ENCODE data around the gene RNF224.

The RNF224 gene

DNA sequence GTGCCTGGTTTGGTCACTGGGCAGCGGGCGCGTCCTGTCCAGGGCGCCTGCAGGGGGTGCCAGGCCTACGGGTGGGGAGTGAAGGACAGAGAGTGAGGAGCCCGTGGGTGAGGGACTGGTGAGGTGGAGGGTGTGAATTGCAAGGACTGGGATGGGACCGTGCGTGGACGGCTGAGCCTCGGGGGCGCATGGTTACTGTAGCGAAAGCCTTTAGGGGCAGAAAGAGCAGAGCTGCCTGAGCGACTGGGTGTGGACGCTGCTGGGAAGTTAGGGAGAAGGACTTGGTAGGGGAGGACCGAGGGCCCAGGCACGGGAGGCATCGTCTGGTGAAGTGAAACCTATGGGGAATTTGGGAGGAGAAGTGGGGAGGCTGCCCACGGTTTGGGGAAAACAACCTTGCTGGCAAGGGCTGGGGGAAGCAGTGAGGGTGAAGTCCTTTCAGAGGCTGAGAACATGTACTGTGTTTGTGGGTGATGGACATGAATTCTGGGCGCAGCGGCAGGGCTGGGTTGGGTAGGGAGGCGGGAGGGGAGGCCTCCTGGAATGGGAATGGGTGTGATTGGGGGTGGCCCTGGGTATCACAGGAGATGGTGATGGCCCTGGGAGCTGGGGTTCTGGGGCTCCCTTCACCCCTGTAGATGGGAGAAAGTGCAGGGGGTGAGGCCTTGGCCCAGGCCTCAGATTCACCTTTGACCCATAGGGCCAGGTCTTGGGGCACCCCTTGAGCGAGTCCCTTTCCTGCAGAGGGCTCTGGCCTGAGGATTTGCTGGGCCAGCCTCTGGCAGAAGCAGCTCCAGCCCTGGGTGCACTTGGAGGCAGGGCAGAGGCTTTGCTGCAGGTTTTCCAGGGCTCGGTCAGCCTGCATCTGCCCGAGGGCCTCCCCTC lies 48.5 kb downstream of the RNF224 start:
- no peak for DNase-seq

GRCh38 chr9:137276473-137277328 lies 49.4 kb downstream of the RNF224 start:
- DNase-seq: no peak

DNA sequence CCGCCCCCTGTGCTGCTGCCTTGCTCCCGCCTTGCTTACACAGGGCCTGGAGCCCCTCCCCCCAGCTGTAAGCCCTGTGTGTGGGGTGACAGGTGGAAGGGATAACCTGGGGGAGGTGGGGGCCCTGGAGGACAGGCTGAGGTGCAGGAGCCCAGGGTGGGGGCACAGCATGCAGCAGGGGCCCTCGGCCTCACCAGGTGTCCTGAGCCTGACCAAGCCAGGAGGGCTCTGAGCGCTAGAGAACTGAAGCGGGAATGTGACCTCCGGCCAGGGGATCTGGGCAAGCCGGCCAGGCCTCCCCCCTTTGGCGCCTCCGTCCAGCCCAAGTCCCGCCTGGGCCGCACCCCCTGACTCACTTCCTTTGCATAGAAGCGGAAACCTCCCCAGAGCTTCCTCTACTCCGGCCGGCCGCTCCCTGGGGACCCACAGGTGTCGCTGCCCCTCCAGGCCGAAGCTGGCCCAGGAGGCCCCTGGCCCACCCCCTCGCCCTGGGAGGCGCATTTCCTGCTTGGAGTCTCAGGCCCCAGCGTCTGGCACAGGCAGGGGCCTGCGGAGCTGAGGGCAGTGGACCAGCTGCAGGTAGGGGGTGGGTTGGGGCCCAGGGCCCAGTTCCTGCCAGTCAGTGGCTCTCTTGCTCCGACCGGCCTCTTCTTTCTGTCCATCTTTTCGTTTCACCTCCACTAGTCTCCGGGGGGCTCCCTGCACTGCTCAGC lies 50.2 kb downstream of the RNF224 start, which contains the start of gene TOR4A:
Gene TOR4A (plus strand): TSS at position 398 of the 713 bp plus-strand sequence. CDS start 964 bp downstream, outside the sequence.
- DNase-seq: no peak

DNA sequence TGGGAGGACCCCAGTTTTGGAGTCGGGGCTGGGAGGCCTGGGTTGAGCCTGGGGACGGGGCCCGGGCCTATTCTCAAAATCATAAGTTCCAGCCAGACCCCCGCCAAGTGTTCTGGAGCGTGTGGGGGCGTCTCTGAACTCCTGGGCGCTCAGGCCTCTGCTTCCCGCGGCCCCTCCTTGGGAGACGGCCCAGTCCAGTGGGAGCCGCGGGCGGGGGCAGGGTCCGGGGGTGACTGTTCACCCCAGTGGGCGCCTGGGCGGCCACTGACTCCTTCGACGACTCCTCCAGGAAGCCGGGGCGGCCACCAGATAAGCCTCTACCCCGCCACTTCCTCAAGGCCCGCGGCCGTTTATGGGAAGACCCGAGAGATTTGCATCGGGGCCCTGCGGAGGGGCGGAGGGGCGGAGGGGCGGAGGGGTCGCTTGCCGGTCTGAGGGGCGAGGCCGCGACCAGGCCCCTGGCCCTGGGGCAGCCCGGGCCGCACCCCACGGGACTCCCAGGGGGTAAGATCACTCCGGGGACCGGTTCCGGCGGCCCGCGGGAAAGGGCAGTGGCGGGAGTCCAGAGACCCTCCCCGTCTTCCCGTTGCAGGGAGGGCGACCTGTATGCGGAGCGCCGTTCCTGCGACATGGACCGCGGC lies 50.9 kb downstream of the RNF224 start:
- no peak for DNase-seq

All from cerebellar nuclear complex (tissue), 1 donor.